GM12878 (cell line): Measurements from ENCODE around the gene ZNF736. TPM values are rescaled to one million over a fixed set of nuclear protein-coding genes. Genes with fewer than 3 reads are reported as not detected.

Experiments used
- ATAC-seq: fragments of 200-7000 bp; cut with Tn5 transposase; 3 replicates; pipeline ENCODE4 v1.9.1; 2020; ENCODE audit warnings: mild to moderate bottlenecking, moderate library complexity
- BruUV-seq: library from RNA; stranded (reverse); fragments of 400-500 nt; replicated peaks from 2 replicates; lab custom pipeline; 2021; lab: Mats Ljungman, UMichigan
- CTCF ChIA-PET: fragments of 300-600 bp; sonication (Branson Sonifier 250); formaldehyde crosslinking; extraction: SDS; loops from one replicate; lab custom pipeline; 2021; ENCODE audit warnings: inconsistent platforms; lab: Yijun Ruan, JAX
- POLR2A ChIA-PET: fragments of 350-600 bp; formaldehyde crosslinking; extraction: SDS; loops from one replicate; lab custom pipeline; 2021; ENCODE audit warnings: inconsistent platforms; lab: Charles Lee
- RAD21 ChIA-PET: fragments of 300-600 bp; sonication (Branson Sonifier 250); formaldehyde crosslinking; loops from one replicate; lab custom pipeline; 2023; ENCODE audit warnings: antibody characterized with exemption; ENCODE audit not compliant: unreplicated experiment; lab: Charles Lee
- SMC1A ChIA-PET: fragments of 300-600 bp; sonication (Branson Sonifier 250); formaldehyde crosslinking; loops from one replicate; lab custom pipeline; 2023; ENCODE audit not compliant: unreplicated experiment, uncharacterized antibody; lab: Charles Lee
- DNase-seq: peaks from one replicate; pipeline ENCODE4 v3.0.0-alpha.2; 2011; ENCODE audit warnings: low read depth, low spot score
- FAIRE-seq: peaks from 3 replicates; lab custom pipeline; 2011; peaks lifted over from hg19 to GRCh38; lab: Jason Lieb, UNC
- H2AFZ ChIP-seq: 2 replicates; pipeline ENCODE4 v1.6.0; 2011; ENCODE audit warnings: low read depth, low read length, control low read depth; ENCODE audit not compliant: control insufficient read depth
- H3K27ac ChIP-seq: 2 replicates; pipeline ENCODE4 v1.5.1; 2011; ENCODE audit warnings: control low read depth; ENCODE audit not compliant: control insufficient read depth, insufficient read depth
- H3K27me3 ChIP-seq, 2 experiments: replicated peaks in 1 of 2; 2 replicates each; pipeline versions ENCODE4 v1.6.0 to v1.6.1; 2011; ENCODE audit warnings: low read length in 1 of 2; ENCODE audit not compliant: control insufficient read depth in 2 of 2, insufficient read depth in 2 of 2
- H3K36me3 ChIP-seq, 2 experiments: 2 replicates each; pipeline ENCODE4 v1.5.1; 2011; ENCODE audit warnings: low read length in 1 of 2; ENCODE audit not compliant: control insufficient read depth in 2 of 2, insufficient read depth in 2 of 2
- H3K4me1 ChIP-seq: 2 replicates; pipeline ENCODE4 v1.6.1; 2011; ENCODE audit warnings: mild to moderate bottlenecking, low read length, moderate library complexity, mixed read lengths; ENCODE audit not compliant: control insufficient read depth, insufficient read depth
- H3K4me2 ChIP-seq: 2 replicates; pipeline ENCODE4 v1.6.0; 2011; ENCODE audit warnings: control low read depth; ENCODE audit not compliant: control insufficient read depth, insufficient read depth
- H3K4me3 ChIP-seq: fragments of 200-600 bp; sonication (generic); 2 replicates; pipeline ENCODE4 v1.5.1; 2016
- H3K79me2 ChIP-seq: 2 replicates; pipeline ENCODE4 v1.6.0; 2011; ENCODE audit warnings: low read length; ENCODE audit not compliant: control insufficient read depth, insufficient read depth
- H3K9ac ChIP-seq: 2 replicates; pipeline ENCODE4 v1.8.0; 2011; ENCODE audit warnings: low read length, control low read depth, mixed read lengths; ENCODE audit not compliant: control insufficient read depth, insufficient read depth
- H3K9me3 ChIP-seq: replicated peaks from 3 replicates; pipeline ENCODE4 v1.5.1; 2011; ENCODE audit warnings: mild to moderate bottlenecking, low read length; ENCODE audit not compliant: control insufficient read depth, insufficient read depth
- H4K20me1 ChIP-seq: 2 replicates; pipeline ENCODE4 v1.6.0; 2011; ENCODE audit not compliant: control insufficient read depth, insufficient read depth
- BHLHE40 ChIP-seq, 2 experiments: fragments of 450-650 bp in 1 of 2; IDR thresholded peaks; 2 replicates each; pipeline ENCODE4 v1.6.1; 2011 to 2017; ENCODE audit warnings: low read depth in 2 of 2, borderline replicate concordance in 1 of 2, improper control_type of control experiment in 1 of 2, low read length in 1 of 2, mild to moderate bottlenecking in 1 of 2
- CBX5 ChIP-seq: sonication (generic); IDR thresholded peaks from 2 replicates; pipeline ENCODE4 v1.6.1; 2016; ENCODE audit warnings: low read depth, moderate library complexity, mild to moderate bottlenecking, inconsistent platforms
- CHD2 ChIP-seq: IDR thresholded peaks from 2 replicates; pipeline ENCODE4 v1.6.1; 2011; ENCODE audit warnings: low read depth, low read length, improper control_type of control experiment, borderline replicate concordance
- CREB1 ChIP-seq: IDR thresholded peaks from 2 replicates; pipeline ENCODE4 v1.6.1; 2012; ENCODE audit warnings: low read depth, mild to moderate bottlenecking, inconsistent platforms
- CREM ChIP-seq: IDR thresholded peaks from 2 replicates; pipeline ENCODE4 v1.6.1; 2014; ENCODE audit warnings: antibody characterized with exemption, low read depth
- EGR1 ChIP-seq, 2 experiments: IDR thresholded peaks; 1 replicate in 1 of 2; 2 replicates in 1 of 2; pipeline ENCODE4 v1.6.1; 2011 to 2012; ENCODE audit warnings: low read depth in 2 of 2, low read length in 2 of 2, borderline replicate concordance in 1 of 2, mild to moderate bottlenecking in 1 of 2, moderate library complexity in 1 of 2
- EP300 ChIP-seq, 2 experiments: fragments of 150-350 bp in 1 of 2; IDR thresholded peaks; 2 replicates each; pipeline ENCODE4 v1.6.1; 2011 to 2012; ENCODE audit warnings: low read depth in 2 of 2, low read length in 2 of 2, borderline replicate concordance in 1 of 2, improper control_type of control experiment in 1 of 2, inconsistent platforms in 1 of 2; ENCODE audit not compliant: control insufficient read depth in 1 of 2
- FOXM1 ChIP-seq: IDR thresholded peaks from 2 replicates; pipeline ENCODE4 v1.6.1; 2012; ENCODE audit warnings: low read depth, mild to moderate bottlenecking, inconsistent platforms, low read length, moderate library complexity
- HDAC6 ChIP-seq: fragments of 200-600 bp; sonication (generic); IDR thresholded peaks from one replicate; pipeline ENCODE4 v1.8.0; 2017; ENCODE audit warnings: antibody characterized with exemption; ENCODE audit not compliant: unreplicated experiment
- IKZF2 ChIP-seq, 2 experiments: fragments of 450-650 bp; IDR thresholded peaks; 2 replicates each; pipeline ENCODE4 v1.6.1; 2017; ENCODE audit warnings: mild to moderate bottlenecking in 2 of 2, moderate library complexity in 2 of 2
- IRF4 ChIP-seq: IDR thresholded peaks from 2 replicates; pipeline ENCODE4 v1.6.1; 2011; ENCODE audit warnings: low read depth, low read length
- MEF2B ChIP-seq: fragments of 450-650 bp; IDR thresholded peaks from 2 replicates; pipeline ENCODE4 v1.6.1; 2018; ENCODE audit warnings: mild to moderate bottlenecking, moderate library complexity; ENCODE audit not compliant: partially characterized antibody, poor library complexity, severe bottlenecking
- NRF1 ChIP-seq: conservative IDR thresholded peaks from 2 replicates; pipeline ENCODE4 v1.6.1; 2011; ENCODE audit warnings: mild to moderate bottlenecking, low read depth, low read length, improper control_type of control experiment
- POLR2A ChIP-seq: IDR thresholded peaks from 2 replicates; pipeline ENCODE4 v1.6.1; 2011; ENCODE audit warnings: low read depth, mild to moderate bottlenecking, low read length
- POLR2AphosphoS5 ChIP-seq: IDR thresholded peaks from 2 replicates; pipeline ENCODE4 v1.6.1; 2011; ENCODE audit warnings: mild to moderate bottlenecking, low read length, inconsistent platforms
- POU2F2 ChIP-seq: IDR thresholded peaks from 3 replicates; pipeline ENCODE4 v1.6.1; 2011; ENCODE audit warnings: low read depth, mild to moderate bottlenecking, low read length, borderline replicate concordance
- RELB ChIP-seq: fragments of 450-650 bp; IDR thresholded peaks from 2 replicates; pipeline ENCODE4 v1.6.1; 2017; ENCODE audit warnings: low read depth, mild to moderate bottlenecking, moderate library complexity
- SMARCA5 ChIP-seq: fragments of 450-650 bp; IDR thresholded peaks from 2 replicates; pipeline ENCODE4 v1.6.1; 2017; ENCODE audit warnings: mild to moderate bottlenecking
- SP1 ChIP-seq: IDR thresholded peaks from one replicate; pipeline ENCODE4 v1.6.1; 2011; ENCODE audit warnings: low read depth, low read length
- SPI1 ChIP-seq: IDR thresholded peaks from 2 replicates; pipeline ENCODE4 v1.6.1; 2011; ENCODE audit warnings: low read depth, mild to moderate bottlenecking, low read length, moderate library complexity, borderline replicate concordance; ENCODE audit not compliant: insufficient read depth
- WGBS: methylation state at CpG from one replicate; pipeline ENCODE4 v1.1.6; 2016; ENCODE audit warnings: low lambda C conversion rate; ENCODE audit not compliant: insufficient replicate concordance, insufficient coverage; ENCODE audit errors: missing lambda C conversion rate; 5-methylcytosine and 5-hydroxymethylcytosine counted together
- in situ Hi-C: fragments of 300-500 bp; cut with MboI; formaldehyde crosslinking; loops from 9 replicates; pipeline ENCODE4 v1.14.3; 2018; ENCODE audit warnings: mixed read lengths
- intact Hi-C: fragments of 100-400 bp; cut with micrococcal nuclease; formaldehyde crosslinking; loops from one replicate; pipeline ENCODE4 v1.14.2; 2022; ENCODE audit not compliant: unreplicated experiment
- polyA plus RNA-seq, 11 experiments: library from polyadenylated mRNA; depleted of rRNA in 4 of 11; unstranded in 6 of 11; stranded (reverse) in 5 of 11; fragments of >200 nt; fragmentation: Nextera tagmentation in 4 of 11; fragmentation: Illumina TruSeq in 1 of 11; extraction: Ambion mirVana in 4 of 11; extraction: Trizol in 1 of 11; gene quantifications; 1 replicate in 1 of 11; 2 replicates in 10 of 11; pipeline versions ENCODE4 v1.2.1 to v1.2.3, GENCODE V29; 2011 to 2016; ENCODE audit warnings: inconsistent platforms in 2 of 11, missing spikeins in 2 of 11, low read depth in 1 of 11
- total RNA-seq, 4 experiments: library from RNA; depleted of rRNA in 3 of 4; stranded (reverse); fragments of >200 nt in 3 of 4; fragmentation: Illumina TruSeq in 1 of 4; extraction: Trizol in 1 of 4; gene quantifications; 2 replicates each; pipeline versions ENCODE4 v1.2.1 to v1.2.3, GENCODE V29; 2013 to 2021
- TF ChIP-seq, protein P1 (sequence below): IDR thresholded peaks from 2 replicates; pipeline ENCODE4 v1.6.1; 2012; ENCODE audit warnings: low read depth, low read length, improper control_type of control experiment

The ZNF736 gene
- total and polyA plus RNA-seq, 10 of the 15 experiments (the other 5 are each of a cell fraction or from before 2014, with no cell fraction given), result 1.9 to 22.5 (median 9.2) TPM

DNA sequence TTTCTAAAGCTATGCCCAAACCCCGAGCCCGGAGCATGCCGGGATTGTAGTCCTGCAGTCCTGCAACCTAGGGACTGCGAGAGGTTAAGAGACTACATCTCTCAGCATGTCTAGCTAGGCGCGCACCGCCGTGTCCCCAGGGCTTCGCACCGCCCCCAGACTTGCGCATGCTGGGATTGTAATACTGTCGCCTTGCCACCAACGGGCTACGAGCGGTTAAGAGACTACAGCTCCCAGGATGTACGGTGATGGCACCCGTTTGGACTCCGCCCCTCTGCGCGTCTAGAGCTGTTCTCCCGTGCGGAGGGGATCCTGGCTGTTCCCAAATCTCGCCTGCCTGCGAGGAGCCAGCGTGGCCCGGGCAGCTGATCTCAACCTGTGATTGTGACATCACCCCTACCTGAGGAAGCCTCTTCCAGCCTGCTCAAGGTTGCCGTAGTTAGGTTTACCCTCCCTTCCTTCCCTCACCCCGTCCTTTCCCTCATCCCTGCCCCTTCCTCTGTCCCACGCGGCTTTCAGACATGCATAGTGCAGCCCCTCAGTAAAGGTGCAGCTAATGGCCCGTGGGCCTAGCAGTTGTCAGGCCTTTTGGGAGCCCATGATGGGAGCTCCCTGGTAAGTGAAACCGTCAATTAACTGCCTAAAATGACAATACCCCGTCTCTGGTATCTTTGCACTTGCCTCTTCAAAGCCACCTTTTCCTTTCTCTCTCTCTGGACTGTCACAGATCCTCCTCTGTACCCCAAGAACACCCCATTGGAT lies 6.3 kb upstream of the ZNF736 start:
- Histone ChIP-seq H3K4me1 (no peaks in the 10 kb centered on the region; the same call in 1 of the 2 replicates), H3K4me2 (peak overlapping the region; percentile 86), H3K4me3 (peak overlapping the region; percentile 80), H3K36me3 (no peaks in the 10 kb centered on the region), H3K9ac (peak overlapping the region; percentile 84), H3K79me2 (no peaks in the 10 kb centered on the region), H3K9me3 (no peaks in the 10 kb centered on the region; the same call in 2 of the 3 replicates), H4K20me1 (no peaks in the 10 kb centered on the region), H2AFZ (peak overlapping the region; percentile 95), H3K27ac (peak overlapping the region; percentile 82), H3K27me3 (no peaks in the 10 kb centered on the region)
- 4% methylated on average over 33 of the region's 33 CpGs for WGBS
- DNase-seq (peak; percentile 89), ATAC-seq (peak; percentile 98), FAIRE-seq (peak; percentile 92)
- SMC1A ChIA-PET, result interaction anchor here (0.8 to 2.8 kb wide), 5 partner anchors 10 to 359 kb away, joined by 3 to 19 read pairs (median 3); partner anchors contain the start of gene ZNF107
- RAD21 ChIA-PET, result interaction anchor here (0.7 to 1.9 kb wide), 5 partner anchors 10 to 600 kb away, joined by 3 to 23 read pairs (median 6); partner anchors contain the start of genes ZNF138 and ZNF680
- intact Hi-C loops (loop anchor here (2.0 to 10.0 kb wide), 3 partner anchors 50 to 359 kb away; partner anchors contain the start of genes ZNF107 and ZNF680), in situ Hi-C loops (loop anchor here (10.0 kb wide), 2 partner anchors 357 to 487 kb away; partner anchors contain the start of genes ZNF107 and ZNF138)
- POLR2A ChIA-PET, result interaction anchor here (0.6 to 1.5 kb wide), 5 partner anchors 8 to 1899 kb away, joined by 3 to 11 read pairs (median 4); partner anchors contain the start of gene ZNF680
- CTCF ChIA-PET, result interaction anchor here (1.5 to 1.9 kb wide), 4 partner anchors 8 to 13 kb away, joined by 4 to 8 read pairs (median 6); no protein-coding TSS in a partner anchor
- TSS peak; percentile 93 for BruUV-seq
- TF ChIP-seq, protein P1, sequence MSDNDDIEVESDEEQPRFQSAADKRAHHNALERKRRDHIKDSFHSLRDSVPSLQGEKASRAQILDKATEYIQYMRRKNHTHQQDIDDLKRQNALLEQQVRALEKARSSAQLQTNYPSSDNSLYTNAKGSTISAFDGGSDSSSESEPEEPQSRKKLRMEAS, result peak; percentile 26; the same call in 1 of the 2 replicates
- TF ChIP-seq EP300 (IDR thresholded peaks at IDR 0.05; ENCODE audit: borderline replicate concordance in 1 of 2, control insufficient read depth in 1 of 2, low read depth in 2 of 2, low read length in 2 of 2) (0 out of 4 replicates have a peak, but pooled peaks of 1 of the 2 experiments have one; percentile 22), SP1 (peak; percentile 63), CREM (peak; percentile 86), SPI1 (no peak), IRF4 (0 out of 2 replicates have a peak, but pooled peaks have one; percentile 45), HDAC6 (no peak), BHLHE40 (IDR thresholded peaks at IDR 0.05; ENCODE audit: borderline replicate concordance in 1 of 2, low read depth in 2 of 2, low read length in 1 of 2) (peak; percentile 52 to 79), EGR1 (IDR thresholded peaks at IDR 0.05; ENCODE audit: borderline replicate concordance in 1 of 2, low read depth in 2 of 2, low read length in 2 of 2) (peak in 1 of 2 experiments; percentile 77; a peak in 2 of 3 replicates), FOXM1 (no peak), POLR2AphosphoS5 (peak; percentile 57; the same call in 1 of the 2 replicates), POU2F2 (0 out of 3 replicates have a peak, but pooled peaks have one; percentile 45), CHD2 (peak; percentile 62; the same call in 1 of the 2 replicates), IKZF2 (IDR thresholded peaks at IDR 0.05) (peak; percentile 40 to 55; a peak in 3 of 4 replicates), SMARCA5 (no peak), CREB1 (peak; percentile 88), RELB (0 out of 2 replicates have a peak, but pooled peaks have one; percentile 23), NRF1 (peak; percentile 71), POLR2A (peak; percentile 77), CBX5 (0 out of 2 replicates have a peak, but pooled peaks have one; percentile 3), MEF2B (peak; percentile 88)
